Body of pancreas (tissue), 4 donors: Measurements from ENCODE around the gene NTPCR. TPM values are rescaled to one million over a fixed set of nuclear protein-coding genes. Genes with fewer than 3 reads are reported as not detected.

Experiments
- ATAC-seq: fragments of 150-250 bp; one replicate; pipeline ENCODE4 v1.9.1; 2016
- DNase-seq, 4 donors: peaks; one replicate each; pipeline ENCODE4 v3.0.0-alpha.2; 2019
- H3K27ac ChIP-seq, 4 donors: fragments of 200-600 bp; sonication (generic); 1 replicate in 3 of 4; 2 replicates in 1 of 4; pipeline versions ENCODE4 v1.5.1 to v1.6.1; 2016 to 2019; ENCODE audit warnings: mild to moderate bottlenecking in 1 of 4, mixed read lengths in 1 of 4, moderate library complexity in 1 of 4
- H3K27me3 ChIP-seq, 2 donors: fragments of 200-600 bp; sonication (generic); one replicate each; pipeline ENCODE4 v1.6.0; 2016; ENCODE audit warnings: mild to moderate bottlenecking in 1 of 2
- H3K36me3 ChIP-seq, 2 donors: fragments of 200-600 bp; sonication (generic); replicated peaks in 1 of 2; 2 replicates each; pipeline ENCODE4 v1.5.1; 2016; ENCODE audit warnings: low read depth in 2 of 2; ENCODE audit not compliant: insufficient read depth in 1 of 2
- H3K4me1 ChIP-seq: fragments of 200-600 bp; sonication (generic); one replicate; pipeline ENCODE4 v1.6.0; 2016
- H3K4me3 ChIP-seq, 2 donors: fragments of 200-600 bp; sonication (generic); 1 replicate in 1 of 2; 2 replicates in 1 of 2; pipeline ENCODE4 v1.5.1; 2016 to 2019
- H3K9me3 ChIP-seq, 3 donors: fragments of 200-600 bp; sonication (generic); 1 replicate in 2 of 3; 2 replicates in 1 of 3; pipeline ENCODE4 v1.5.1; 2016
- POLR2A ChIP-seq, 3 donors: fragments of 450-650 bp; IDR thresholded peaks; one replicate each; pipeline ENCODE4 v1.6.1; 2016; ENCODE audit warnings: antibody characterized with exemption in 3 of 3, mild to moderate bottlenecking in 2 of 3
- WGBS, 2 donors: methylation state at CpG; one replicate each; pipeline ENCODE4 v1.1.5; 2017; 5-methylcytosine and 5-hydroxymethylcytosine counted together
- intact Hi-C: fragments of 100-400 bp; cut with DNase I; formaldehyde crosslinking; loops from one replicate; pipeline ENCODE4 v1.15.1; 2023
- total RNA-seq, 2 donors: library from RNA; depleted of rRNA; stranded (reverse); fragments of >200 nt; gene quantifications; one replicate each; pipeline ENCODE4 v1.1.0, GENCODE V29; 2016
- TF ChIP-seq, protein P1 (sequence below), 7 experiments: fragments of 450-650 bp in 4 of 7; fragments of 200-600 bp in 3 of 7; sonication (generic) in 3 of 7; IDR thresholded peaks; one replicate each; pipeline ENCODE4 v1.5.1; 2016 to 2019; ENCODE audit warnings: antibody characterized with exemption in 7 of 7

The NTPCR gene
- total RNA-seq, 2 donors from 2014 or later = 8.2 to 14.3 TPM

DNA sequence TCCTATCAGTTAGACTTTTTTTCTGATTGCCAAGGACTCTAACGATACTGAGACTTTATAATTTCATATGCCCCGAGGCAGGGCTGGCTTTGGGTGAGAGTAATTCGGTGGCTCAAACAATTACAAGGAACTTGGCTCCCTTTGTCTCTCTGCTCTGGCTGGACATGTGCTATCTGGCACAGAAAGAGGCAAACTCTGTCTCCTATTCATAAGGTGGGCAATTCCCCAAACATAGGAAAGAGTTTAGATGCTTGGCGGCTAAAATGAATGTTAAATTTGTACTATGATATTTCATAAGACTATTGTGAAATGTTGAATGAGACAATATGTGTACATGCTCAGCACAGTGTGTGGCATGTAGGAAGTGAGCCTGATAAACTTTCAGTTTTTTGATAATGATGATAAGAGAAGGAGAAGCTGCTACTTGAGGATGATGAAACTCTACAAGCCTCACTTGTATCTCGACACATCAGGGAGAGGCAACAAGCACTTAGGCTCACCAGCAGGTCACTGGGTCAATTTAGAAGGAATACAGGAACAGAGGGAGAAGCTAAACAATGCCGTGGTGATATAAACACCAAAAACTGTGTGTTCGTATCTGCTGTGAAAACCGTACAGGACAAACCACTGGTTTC lies 12.6 kb upstream of the NTPCR start:
- intact Hi-C loops = no loop called here
- WGBS, 2 donors = 57 to 60% methylated on average over 8 of the region's 8 CpGs
- no peaks in the 10 kb centered on the region for H3K9me3 ChIP-seq
- H3K4me3 ChIP-seq = no peak overlapping the region
- no peak for TF ChIP-seq POLR2A (IDR thresholded peaks at IDR 0.05)
- TF ChIP-seq, protein P1, sequence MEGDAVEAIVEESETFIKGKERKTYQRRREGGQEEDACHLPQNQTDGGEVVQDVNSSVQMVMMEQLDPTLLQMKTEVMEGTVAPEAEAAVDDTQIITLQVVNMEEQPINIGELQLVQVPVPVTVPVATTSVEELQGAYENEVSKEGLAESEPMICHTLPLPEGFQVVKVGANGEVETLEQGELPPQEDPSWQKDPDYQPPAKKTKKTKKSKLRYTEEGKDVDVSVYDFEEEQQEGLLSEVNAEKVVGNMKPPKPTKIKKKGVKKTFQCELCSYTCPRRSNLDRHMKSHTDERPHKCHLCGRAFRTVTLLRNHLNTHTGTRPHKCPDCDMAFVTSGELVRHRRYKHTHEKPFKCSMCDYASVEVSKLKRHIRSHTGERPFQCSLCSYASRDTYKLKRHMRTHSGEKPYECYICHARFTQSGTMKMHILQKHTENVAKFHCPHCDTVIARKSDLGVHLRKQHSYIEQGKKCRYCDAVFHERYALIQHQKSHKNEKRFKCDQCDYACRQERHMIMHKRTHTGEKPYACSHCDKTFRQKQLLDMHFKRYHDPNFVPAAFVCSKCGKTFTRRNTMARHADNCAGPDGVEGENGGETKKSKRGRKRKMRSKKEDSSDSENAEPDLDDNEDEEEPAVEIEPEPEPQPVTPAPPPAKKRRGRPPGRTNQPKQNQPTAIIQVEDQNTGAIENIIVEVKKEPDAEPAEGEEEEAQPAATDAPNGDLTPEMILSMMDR (IDR thresholded peaks at IDR 0.05) = no peak
- H3K27me3 ChIP-seq = no peaks in the 10 kb centered on the region
- ATAC-seq (no peak), DNase-seq (no peak)
- H3K4me1 ChIP-seq = no peaks in the 10 kb centered on the region
- no peak overlapping the region for H3K27ac ChIP-seq
- no peaks in the 10 kb centered on the region for H3K36me3 ChIP-seq

DNA sequence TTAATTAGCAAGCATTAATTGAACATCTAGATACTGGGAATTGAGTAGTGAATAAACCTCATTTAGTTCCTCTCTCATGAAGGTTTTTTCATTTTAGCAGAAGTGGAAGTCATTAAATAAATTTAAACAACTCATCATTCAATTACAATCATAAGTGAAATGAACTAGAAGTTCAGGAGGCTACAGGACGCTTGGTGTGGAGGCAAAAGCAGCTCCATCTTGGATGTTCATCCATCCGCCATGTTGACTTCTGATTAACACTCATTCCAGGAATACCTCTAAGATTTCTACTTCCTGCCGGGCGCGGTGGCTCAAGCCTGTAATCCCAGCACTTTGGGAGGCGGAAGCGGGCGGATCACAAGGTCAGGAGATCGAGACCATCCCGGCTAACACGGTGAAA lies 11.5 kb upstream of the NTPCR start:
- Histone ChIP-seq H3K9me3 (no peaks in the 10 kb centered on the region), H3K36me3 (no peaks in the 10 kb centered on the region), H3K27ac (no peak overlapping the region), H3K4me3 (no peak overlapping the region), H3K27me3 (no peaks in the 10 kb centered on the region), H3K4me1 (no peaks in the 10 kb centered on the region)
- DNase-seq = no peak
- 91 to 94% methylated on average over 11 of the region's 11 CpGs for WGBS, 2 donors
- no peak for ATAC-seq
- no peak for TF ChIP-seq POLR2A (IDR thresholded peaks at IDR 0.05)
- TF ChIP-seq, protein P1 (IDR thresholded peaks at IDR 0.05) = no peak
- intact Hi-C loops = no loop called here

DNA sequence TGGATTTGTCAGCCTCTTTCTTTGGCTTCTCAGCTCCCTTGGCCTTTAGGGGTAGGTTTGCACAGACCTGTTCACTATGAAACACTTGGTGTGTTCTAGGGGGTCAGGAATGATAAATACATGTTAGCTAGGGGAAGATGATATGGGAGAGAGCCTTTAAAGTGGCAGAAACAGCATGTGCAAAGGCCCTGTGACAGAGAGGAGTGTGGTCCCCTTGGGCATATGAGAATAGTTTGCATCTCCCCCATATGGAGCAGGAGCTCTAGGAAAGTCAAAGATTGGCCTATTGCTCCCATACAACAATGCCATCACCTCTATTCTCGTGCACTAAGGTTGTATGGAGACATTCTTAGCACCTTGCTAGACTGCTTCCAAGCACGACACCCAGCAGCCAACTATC lies 10.7 kb upstream of the NTPCR start:
- no peaks in the 10 kb centered on the region for H3K36me3 ChIP-seq
- ATAC-seq (no peak), DNase-seq (no peak)
- 63 to 76% methylated on average over 2 of the region's 2 CpGs for WGBS, 2 donors
- H3K4me3 ChIP-seq = no peak overlapping the region
- no peaks in the 10 kb centered on the region for H3K9me3 ChIP-seq
- no peaks in the 10 kb centered on the region for H3K4me1 ChIP-seq
- H3K27ac ChIP-seq = no peak overlapping the region
- H3K27me3 ChIP-seq = no peaks in the 10 kb centered on the region
- no peak for TF ChIP-seq POLR2A (IDR thresholded peaks at IDR 0.05)
- TF ChIP-seq, protein P1 (IDR thresholded peaks at IDR 0.05) = no peak
- intact Hi-C loops = loop anchor here (10.0 kb wide), 1 partner anchor 305 kb away; the partner anchor contains the start of gene SIPA1L2

DNA sequence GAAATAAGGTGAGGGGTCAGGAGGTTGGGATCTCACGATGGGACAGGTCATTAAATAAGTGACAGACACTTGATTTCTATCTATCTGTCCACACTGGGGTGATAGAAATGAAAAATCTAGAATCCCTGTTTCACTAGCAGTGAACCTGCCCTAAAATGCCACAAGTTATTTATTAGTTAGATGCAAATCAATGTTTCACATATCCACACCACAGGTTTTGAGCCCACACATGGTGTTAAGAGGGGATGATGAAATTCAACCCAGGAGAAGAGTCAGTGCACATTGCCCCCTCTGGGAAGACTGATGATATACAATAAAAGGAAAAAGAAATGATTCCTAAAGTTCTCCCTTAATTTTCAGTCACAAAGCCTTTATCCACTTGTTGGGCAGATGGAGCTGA lies 10.1 kb upstream of the NTPCR start:
- TF ChIP-seq POLR2A (IDR thresholded peaks at IDR 0.05) = no peak
- TF ChIP-seq, protein P1 (IDR thresholded peaks at IDR 0.05) = no peak
- no peaks in the 10 kb centered on the region for H3K36me3 ChIP-seq
- ATAC-seq (no peak), DNase-seq (no peak)
- no peak overlapping the region for H3K27ac ChIP-seq
- no peaks in the 10 kb centered on the region for H3K4me1 ChIP-seq
- no peaks in the 10 kb centered on the region for H3K27me3 ChIP-seq
- H3K4me3 ChIP-seq = no peak overlapping the region
- intact Hi-C loops = loop anchor here (10.0 kb wide), 1 partner anchor 305 kb away; the partner anchor contains the start of gene SIPA1L2
- WGBS, 2 donors = 48 to 77% methylated on average over 1 of the region's 1 CpG
- H3K9me3 ChIP-seq = no peaks in the 10 kb centered on the region
